HL-60 (cell line): ENCODE measurements around the gene DGKH.

Source experiments
- DNase-seq, 2 experiments: peaks; one replicate each; pipeline ENCODE4 v3.0.0-alpha.2; 2010 to 2020; ENCODE audit warnings: low read depth in 1 of 2, low spot score in 1 of 2
- H3K27ac ChIP-seq: fragments of 250-450 bp; sonication (Bioruptor Pico); replicated peaks from 2 replicates; pipeline ENCODE4 v1.5.1; 2020; ENCODE audit warnings: mild to moderate bottlenecking, moderate library complexity
- H3K27me3 ChIP-seq: fragments of 250-450 bp; sonication (Bioruptor Pico); 2 replicates; pipeline ENCODE4 v1.5.1; 2021; ENCODE audit warnings: mild to moderate bottlenecking, moderate library complexity; ENCODE audit not compliant: insufficient read depth, poor library complexity, severe bottlenecking
- H3K4me3 ChIP-seq: replicated peaks from 2 replicates; pipeline ENCODE4 v1.5.1; 2011; ENCODE audit warnings: mild to moderate bottlenecking, control low read depth, low read length; ENCODE audit not compliant: insufficient read depth
- CTCF ChIP-seq: IDR thresholded peaks from one replicate; pipeline ENCODE4 v1.5.1; 2011; ENCODE audit warnings: low read length, control low read depth, inconsistent platforms; ENCODE audit not compliant: insufficient read depth
- GABPA ChIP-seq: IDR thresholded peaks from 2 replicates; pipeline ENCODE4 v1.6.1; 2012; ENCODE audit warnings: low read depth
- POLR2AphosphoS5 ChIP-seq: IDR thresholded peaks from 2 replicates; pipeline ENCODE4 v1.6.1; 2012; ENCODE audit warnings: low read depth
- REST ChIP-seq: IDR thresholded peaks from 2 replicates; pipeline ENCODE4 v1.6.1; 2012; ENCODE audit warnings: low read depth; ENCODE audit not compliant: insufficient replicate concordance
- SPI1 ChIP-seq: IDR thresholded peaks from 2 replicates; pipeline ENCODE4 v1.6.1; 2012; ENCODE audit warnings: low read depth, mild to moderate bottlenecking, borderline replicate concordance

DGKH gene

GRCh38 chr13:42123600-42123999 lies 75.2 kb downstream of the DGKH start:
- DNase-seq = no peak
- no peak for TF ChIP-seq POLR2AphosphoS5
- no peak overlapping the region for H3K4me3 ChIP-seq
- no peak overlapping the region for H3K27ac ChIP-seq
- H3K27me3 ChIP-seq = no peaks in the 10 kb centered on the region

DNA sequence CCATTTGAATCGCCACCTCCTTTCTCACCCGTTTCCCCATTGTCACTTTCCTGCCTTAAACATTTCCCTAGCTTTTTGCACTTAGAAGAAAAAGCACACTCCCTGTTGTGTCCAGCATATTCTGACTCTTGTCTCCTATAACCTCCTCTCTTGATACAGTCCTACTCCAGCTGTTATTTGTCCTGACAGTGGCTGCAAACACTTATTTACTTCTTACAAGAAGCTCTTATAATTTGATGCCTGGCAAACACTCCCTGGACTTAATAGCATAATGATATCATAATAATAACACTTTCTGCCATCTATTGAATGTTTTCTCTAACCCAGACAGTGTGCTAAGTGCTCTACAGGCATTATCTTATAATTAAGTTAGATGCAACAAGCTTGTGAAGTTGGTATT lies 76.6 kb downstream of the DGKH start:
- no peaks in the 10 kb centered on the region for H3K27me3 ChIP-seq
- DNase-seq = no peak
- H3K4me3 ChIP-seq = no peak overlapping the region
- TF ChIP-seq GABPA (no peak), POLR2AphosphoS5 (no peak), CTCF (no peak), REST (no peak), SPI1 (no peak)
- no peak overlapping the region for H3K27ac ChIP-seq

DNA sequence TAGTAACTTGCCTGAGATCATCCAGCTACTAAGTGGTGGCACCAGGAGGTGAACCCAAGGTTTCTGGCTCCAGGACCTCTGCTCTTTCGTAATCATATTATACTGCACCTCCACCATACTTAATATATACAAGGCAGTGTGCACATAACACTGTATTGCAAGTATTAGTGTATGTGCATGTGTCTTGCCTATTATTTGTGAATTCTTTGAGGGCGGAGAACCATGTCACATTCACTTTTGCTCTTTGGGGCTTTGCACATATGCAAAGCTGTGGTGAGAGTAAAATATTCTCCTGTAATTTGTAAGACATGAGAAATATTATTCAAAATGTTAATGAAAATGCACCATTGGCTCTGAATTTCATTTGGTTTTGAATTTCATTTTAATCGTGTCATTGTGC lies 78.6 kb downstream of the DGKH start:
- DNase-seq = no peak
- H3K27ac ChIP-seq = no peak overlapping the region
- no peaks in the 10 kb centered on the region for H3K27me3 ChIP-seq
- TF ChIP-seq POLR2AphosphoS5 (no peak), GABPA (no peak), CTCF (no peak), SPI1 (no peak), REST (no peak)
- H3K4me3 ChIP-seq = no peak overlapping the region

- no peaks in the 10 kb centered on the region for H3K27me3 ChIP-seq
- no peak overlapping the region for H3K27ac ChIP-seq
- H3K4me3 ChIP-seq = no peak overlapping the region
- no peak for TF ChIP-seq SPI1
- no peak for TF ChIP-seq CTCF
- TF ChIP-seq POLR2AphosphoS5 = no peak
- no peak for TF ChIP-seq GABPA
- TF ChIP-seq REST = no peak
- DNase-seq = no peak
These were observed 80.6 kb downstream of the DGKH start for GRCh38 chr13:42129033-42129432.
